Measurements from ENCODE around the gene TAF4. TPM values are rescaled to one million over a fixed set of nuclear protein-coding genes. Genes with fewer than 3 reads are reported as not detected.
A peak's percentile ranks its signal among the peaks of the same experiment; 100 is the strongest.

The TAF4 gene
- total RNA-seq, 2 donors from 2014 or later = 16.3 to 22.0 TPM

- no peaks in the 10 kb centered on the region for H3K9me3 Mint-ChIP-seq
- no peaks in the 10 kb centered on the region for H3K36me3 Mint-ChIP-seq
- no peak for ATAC-seq
- peak overlapping the region; percentile 43 to 50 for H3K27ac Mint-ChIP-seq
- DNase-seq (ENCODE audit: low spot score in 2 of 2) = no peak
Observed at GRCh38 chr20:62052842-62053464, 12.7 kb downstream of the TAF4 start.

- ATAC-seq (no peak), DNase-seq (ENCODE audit: low spot score in 2 of 2) (no peak)
- no peaks in the 10 kb centered on the region for H3K36me3 Mint-ChIP-seq
- H3K27ac Mint-ChIP-seq = peak overlapping the region; percentile 43 to 70
- no peaks in the 10 kb centered on the region for H3K9me3 Mint-ChIP-seq
Observed at GRCh38 chr20:62052336-62052841, 13.3 kb downstream of the TAF4 start.

- Mint-ChIP-seq H3K9me3 (no peaks in the 10 kb centered on the region), H3K36me3 (no peaks in the 10 kb centered on the region), H3K27ac (peak overlapping the region; percentile 43 to 72)
- DNase-seq (ENCODE audit: low spot score in 2 of 2) = no peak
- ATAC-seq = no peak
Observed at GRCh38 chr20:62051546-62052255, 14.0 kb downstream of the TAF4 start.

GRCh38 chr20:62051144-62051543 lies 14.5 kb downstream of the TAF4 start:
- H3K36me3 Mint-ChIP-seq = no peaks in the 10 kb centered on the region
- DNase-seq (ENCODE audit: low spot score in 2 of 2) (no peak), ATAC-seq (no peak)
- H3K27ac Mint-ChIP-seq = peak overlapping the region in 1 of 2 donors; percentile 94
- H3K9me3 Mint-ChIP-seq = no peaks in the 10 kb centered on the region

- Mint-ChIP-seq H3K36me3 (no peaks in the 10 kb centered on the region), H3K27ac (peak overlapping the region; percentile 15 to 94), H3K9me3 (no peaks in the 10 kb centered on the region)
- ATAC-seq = no peak
- no peak for DNase-seq (ENCODE audit: low spot score in 2 of 2)
Observed at GRCh38 chr20:62050166-62051120, 15.2 kb downstream of the TAF4 start.

GRCh38 chr20:62049342-62050165 lies 16.1 kb downstream of the TAF4 start:
- Mint-ChIP-seq H3K9me3 (no peaks in the 10 kb centered on the region), H3K27ac (peak overlapping the region in 1 of 2 donors; percentile 72), H3K36me3 (no peaks in the 10 kb centered on the region)
- ATAC-seq (no peak), DNase-seq (ENCODE audit: low spot score in 2 of 2) (no peak)

- H3K36me3 Mint-ChIP-seq = no peaks in the 10 kb centered on the region
- ATAC-seq (no peak), DNase-seq (ENCODE audit: low spot score in 2 of 2) (no peak)
- H3K9me3 Mint-ChIP-seq = no peaks in the 10 kb centered on the region
- no peak overlapping the region for H3K27ac Mint-ChIP-seq
Observed at GRCh38 chr20:62048821-62049291, 16.8 kb downstream of the TAF4 start.

- no peak overlapping the region for H3K27ac Mint-ChIP-seq
- DNase-seq (ENCODE audit: low spot score in 2 of 2) (no peak), ATAC-seq (no peak)
- no peaks in the 10 kb centered on the region for H3K36me3 Mint-ChIP-seq
- no peaks in the 10 kb centered on the region for H3K9me3 Mint-ChIP-seq
Observed at GRCh38 chr20:62048346-62048761, 17.3 kb downstream of the TAF4 start.

GRCh38 chr20:62047666-62048345 lies 17.9 kb downstream of the TAF4 start:
- Mint-ChIP-seq H3K27ac (no peak overlapping the region), H3K9me3 (no peaks in the 10 kb centered on the region), H3K36me3 (no peaks in the 10 kb centered on the region)
- ATAC-seq (no peak), DNase-seq (ENCODE audit: low spot score in 2 of 2) (no peak)

- Mint-ChIP-seq H3K36me3 (no peaks in the 10 kb centered on the region), H3K9me3 (no peaks in the 10 kb centered on the region), H3K27ac (no peak overlapping the region)
- no peak for ATAC-seq
- no peak for DNase-seq (ENCODE audit: low spot score in 2 of 2)
Observed at GRCh38 chr20:62046431-62046830, 19.2 kb downstream of the TAF4 start.

GRCh38 chr20:62045529-62046285 lies 20.0 kb downstream of the TAF4 start:
- DNase-seq (ENCODE audit: low spot score in 2 of 2) (no peak), ATAC-seq (no peak)
- H3K9me3 Mint-ChIP-seq = no peaks in the 10 kb centered on the region
- H3K36me3 Mint-ChIP-seq = no peaks in the 10 kb centered on the region
- H3K27ac Mint-ChIP-seq = no peak overlapping the region

- no peak overlapping the region for H3K27ac Mint-ChIP-seq
- DNase-seq (ENCODE audit: low spot score in 2 of 2) (no peak), ATAC-seq (no peak)
- H3K9me3 Mint-ChIP-seq = no peaks in the 10 kb centered on the region
- no peaks in the 10 kb centered on the region for H3K36me3 Mint-ChIP-seq
Observed at GRCh38 chr20:62045118-62045517, 20.6 kb downstream of the TAF4 start.

- ATAC-seq (no peak), DNase-seq (ENCODE audit: low spot score in 2 of 2) (no peak)
- no peaks in the 10 kb centered on the region for H3K9me3 Mint-ChIP-seq
- no peak overlapping the region for H3K27ac Mint-ChIP-seq
- H3K36me3 Mint-ChIP-seq = no peaks in the 10 kb centered on the region
Observed at GRCh38 chr20:62044631-62045030, 21.1 kb downstream of the TAF4 start.

GRCh38 chr20:62043131-62043914 lies 22.4 kb downstream of the TAF4 start:
- ATAC-seq (no peak), DNase-seq (ENCODE audit: low spot score in 2 of 2) (no peak)
- H3K9me3 Mint-ChIP-seq = no peaks in the 10 kb centered on the region
- H3K36me3 Mint-ChIP-seq = no peaks in the 10 kb centered on the region
- no peak overlapping the region for H3K27ac Mint-ChIP-seq

Measured in activated naive CD4-positive, alpha-beta T cell treated with anti-CD3 and anti-CD28 coated beads, Interleukin-2, amount 50 U/mL, for 72 hours (primary cell).